NCI-H526 treated with DMSO at 0.1 percent for 48 hours (cell line): Measurements from ENCODE around the gene BMP10.
"Not testable (repeated sequence)": the region's sequence is repeated elsewhere in the genome, so short reads cannot be mapped to it uniquely, and the experiment has no call there.

Experiments
- DNase-seq: peaks from one replicate; lab custom pipeline; 2025; lab: John Stamatoyannopoulos, UW

BMP10 gene

GRCh38 chr2:68895981-68896380 is 24.8 kb upstream of the BMP10 start:
- not testable (repeated sequence) for DNase-seq

- DNase-seq, result no peak
These were observed 18.3 kb upstream of the BMP10 start for GRCh38 chr2:68889500-68889899.

DNA sequence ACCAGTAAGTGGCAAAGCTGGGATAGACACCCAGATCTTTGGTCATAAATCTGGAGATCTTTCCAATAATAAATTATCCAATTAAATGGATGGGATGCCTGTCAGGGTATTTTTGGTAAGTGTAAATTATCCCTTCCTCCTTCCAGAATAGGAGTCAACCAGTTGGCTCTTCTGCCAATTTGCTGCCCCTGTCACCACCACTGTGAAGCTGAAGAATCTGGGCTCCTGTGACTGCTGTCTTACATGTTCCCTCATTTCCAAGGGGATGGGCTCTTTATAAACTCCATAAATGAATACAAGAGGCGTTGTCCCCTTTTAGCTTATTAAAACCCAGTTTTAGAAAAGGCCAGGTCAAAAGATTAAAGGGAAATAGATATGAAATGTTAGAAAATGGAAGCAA is 17.8 kb upstream of the BMP10 start:
- DNase-seq, result no peak

DNA sequence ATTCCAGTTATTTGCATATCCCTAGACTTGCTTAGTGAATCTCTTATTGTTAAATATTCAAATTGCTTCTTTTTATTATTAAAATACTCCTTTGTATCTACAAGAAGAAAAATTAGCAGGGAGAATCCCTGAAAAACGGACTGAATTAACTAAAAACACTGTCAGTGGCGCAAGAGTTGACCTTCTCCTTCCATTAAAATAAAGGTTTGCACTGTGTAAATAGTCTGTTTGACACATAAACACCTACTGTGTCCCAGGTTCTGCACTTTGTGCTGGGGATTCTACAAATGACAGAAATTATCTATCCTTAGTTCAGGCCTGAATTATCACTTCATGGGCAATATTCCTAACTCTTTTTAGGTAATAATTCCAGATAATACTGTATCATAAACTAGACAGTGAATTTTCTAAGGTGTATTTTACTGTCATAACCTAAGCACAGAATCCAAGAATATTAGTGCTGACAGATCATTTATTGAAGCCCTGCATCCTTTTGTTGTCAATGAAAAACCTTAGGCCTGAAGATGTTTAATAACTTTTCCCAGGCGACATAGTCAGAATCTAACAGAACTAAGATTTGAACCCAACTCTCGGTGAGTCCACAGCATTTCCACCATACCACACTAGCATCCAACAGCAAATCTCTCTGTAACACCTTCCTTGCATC is 17.0 kb upstream of the BMP10 start:
- no peak for DNase-seq

DNA sequence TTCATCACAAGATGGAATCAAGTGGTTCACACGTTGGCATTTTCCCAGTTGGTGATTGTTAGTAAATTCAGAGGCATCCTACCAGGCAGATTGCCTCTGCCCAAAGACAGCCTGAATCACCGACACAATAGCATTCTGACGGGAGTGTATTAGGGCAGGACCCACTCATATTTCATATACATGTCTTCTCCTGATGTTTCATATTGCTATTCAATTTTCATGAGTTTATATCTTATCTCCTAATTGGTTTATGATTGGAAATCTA is 14.5 kb upstream of the BMP10 start:
- no peak for DNase-seq

DNA sequence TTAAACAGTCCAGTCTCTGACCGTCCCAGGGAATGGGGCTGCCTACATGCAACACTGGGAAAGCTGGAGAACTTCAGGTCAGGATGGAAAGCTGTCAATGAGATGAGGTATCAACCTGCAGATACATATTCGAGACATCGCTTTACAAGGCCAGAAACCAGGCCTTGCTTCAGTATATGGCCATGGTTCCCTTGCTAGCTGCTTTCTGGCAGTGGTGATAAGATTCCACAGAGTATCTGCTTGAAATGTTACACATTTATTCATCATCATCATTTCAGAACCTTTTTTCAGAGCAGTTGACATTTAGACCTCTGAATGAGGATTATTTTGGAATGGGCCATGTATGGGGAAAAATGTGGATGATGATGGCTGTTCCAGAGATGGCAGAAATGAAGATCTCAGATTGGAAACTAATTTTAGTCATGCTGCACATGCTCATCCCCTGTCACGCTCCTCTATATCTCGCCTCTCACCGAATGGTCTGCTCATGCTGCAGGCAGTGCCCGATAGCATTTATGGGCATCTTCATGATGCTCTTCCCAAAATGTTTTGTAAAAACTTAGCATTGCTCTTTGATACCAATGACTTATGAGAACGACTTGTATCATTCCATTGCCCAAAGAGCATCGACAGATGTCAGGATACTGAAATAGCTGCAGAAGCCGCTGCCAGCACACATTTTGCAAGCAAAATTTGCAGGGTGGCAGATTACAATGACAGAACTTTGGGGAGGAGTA is 14.0 kb upstream of the BMP10 start:
- DNase-seq, result no peak

DNA sequence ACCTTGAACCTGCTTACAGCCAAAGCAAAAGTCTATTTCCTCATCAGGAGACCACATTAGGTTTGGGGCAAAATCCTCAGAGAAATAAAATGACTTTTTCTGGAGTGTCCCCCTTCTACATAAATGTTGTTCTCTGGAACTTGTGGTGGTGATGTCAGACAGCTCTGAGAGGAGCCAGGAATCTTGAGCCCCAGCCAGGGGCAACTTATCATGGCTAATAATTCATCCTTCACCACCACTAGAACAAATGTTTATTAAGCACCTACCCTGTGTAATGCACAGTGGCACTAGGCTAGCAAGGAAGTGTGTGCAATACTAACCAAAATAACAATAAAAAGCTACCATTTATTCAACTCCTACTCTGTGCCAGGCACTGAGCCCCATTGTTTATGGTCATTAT is 9.0 kb upstream of the BMP10 start:
- DNase-seq, result no peak

DNA sequence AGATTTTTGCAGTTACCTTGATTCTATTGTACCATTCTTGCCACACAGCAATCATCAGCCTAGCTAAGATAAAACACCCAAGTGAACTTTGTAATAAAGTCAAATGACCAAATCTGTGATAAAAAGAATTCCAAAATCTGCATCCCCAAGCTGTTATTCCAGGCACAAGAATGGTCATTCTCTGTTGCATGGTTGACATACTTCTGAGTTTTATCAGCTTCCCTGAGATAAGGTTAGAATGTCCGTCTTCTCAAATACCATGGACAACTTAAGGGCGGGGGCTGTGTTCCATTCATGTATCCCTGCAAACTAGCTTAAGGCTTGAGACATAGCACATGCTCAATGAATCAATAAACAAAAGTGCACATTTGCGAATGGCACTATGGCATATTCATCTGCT is 8.1 kb upstream of the BMP10 start:
- DNase-seq, result no peak

DNA sequence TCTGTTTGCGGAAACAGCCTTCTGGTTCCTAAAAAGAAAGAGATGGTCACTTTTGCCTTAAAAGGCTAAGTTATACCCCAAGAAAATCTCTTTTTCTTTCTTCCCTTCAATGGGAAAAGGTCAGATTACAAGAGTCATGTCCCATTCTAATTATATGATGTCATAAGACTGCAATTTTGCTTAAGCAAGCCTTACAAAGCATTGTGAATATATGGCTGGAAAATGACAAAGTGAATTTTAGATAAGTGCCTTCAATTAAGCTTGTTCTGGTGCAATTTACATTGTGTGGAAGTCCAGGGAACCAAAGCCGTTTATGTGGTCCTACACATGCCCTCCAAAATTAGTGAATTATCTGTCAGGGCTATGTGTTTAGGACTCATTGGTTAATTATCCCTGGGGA is 7.6 kb upstream of the BMP10 start:
- no peak for DNase-seq

- no peak for DNase-seq
These were observed 7.0 kb upstream of the BMP10 start for GRCh38 chr2:68878071-68878711.

DNA sequence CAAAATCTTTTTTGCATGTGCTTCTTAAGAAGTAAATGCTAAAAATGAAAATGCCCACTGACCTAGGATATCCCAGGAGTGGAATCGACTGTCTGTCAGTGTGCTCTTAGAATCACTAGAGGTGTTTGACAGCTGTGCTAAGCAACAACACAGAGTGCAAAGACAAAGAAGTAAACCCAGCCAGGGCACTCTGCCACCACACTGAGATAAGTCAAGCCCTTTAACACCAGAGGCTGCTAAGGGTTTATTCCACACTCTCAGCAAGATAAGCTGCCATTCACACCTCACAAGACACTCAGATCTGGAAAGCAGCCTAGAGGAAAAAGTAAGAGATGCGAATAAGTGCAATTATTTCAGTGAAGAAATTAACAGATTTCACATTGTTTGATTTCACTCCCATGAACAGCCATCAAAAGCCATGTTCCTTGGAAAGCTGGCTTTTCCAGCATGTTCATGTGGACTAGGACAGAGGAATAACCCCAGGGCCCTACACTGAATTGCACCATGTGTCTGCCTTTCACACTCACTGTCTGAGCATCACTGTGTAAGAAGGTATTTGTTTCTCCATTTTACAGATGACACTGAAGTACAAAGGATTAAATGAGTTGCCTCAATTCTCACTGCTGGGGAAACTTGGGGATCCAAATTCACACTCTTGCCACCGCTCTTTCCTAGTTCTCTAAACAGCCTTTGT is 6.0 kb upstream of the BMP10 start:
- DNase-seq, result no peak

DNA sequence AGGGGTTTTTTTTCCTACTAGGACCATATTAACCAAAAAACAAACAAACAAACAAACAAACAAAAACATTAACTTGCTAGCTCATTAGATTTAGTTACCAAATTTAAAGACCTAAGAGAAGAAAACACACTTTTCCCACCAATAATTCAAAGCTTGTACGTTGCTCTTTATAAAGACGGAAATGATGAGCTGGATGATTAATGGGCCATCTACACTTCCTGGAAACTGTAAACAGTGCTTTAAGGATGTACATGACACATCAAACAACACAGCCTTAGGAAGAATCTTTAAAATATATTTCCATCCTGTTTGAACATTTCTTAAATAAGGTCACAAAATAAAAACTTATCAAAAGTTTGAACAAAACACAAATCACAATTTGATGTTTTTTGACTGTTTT is 982 bp downstream of the BMP10 start:
- no peak for DNase-seq

DNA sequence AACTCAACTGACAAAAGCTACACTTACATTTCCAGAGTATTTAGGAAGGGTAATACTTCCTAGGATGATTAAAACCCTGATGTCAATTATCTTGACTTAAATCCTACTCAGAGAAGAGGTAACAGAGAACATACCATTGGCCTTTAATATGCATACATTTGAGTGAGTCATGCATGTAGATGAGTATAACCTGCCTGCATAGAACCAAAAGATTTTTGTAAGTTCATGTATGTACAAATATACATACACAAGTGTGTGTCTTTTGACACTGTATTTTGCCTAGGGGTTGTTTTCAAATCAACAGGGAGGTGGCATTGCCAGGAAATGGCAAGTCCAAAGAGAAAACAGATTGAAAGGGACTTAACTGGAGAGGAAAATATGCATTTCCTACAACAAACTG is 6.1 kb downstream of the BMP10 start:
- no peak for DNase-seq

- DNase-seq, result no peak
These were observed 7.2 kb downstream of the BMP10 start for GRCh38 chr2:68863996-68864395.

DNA sequence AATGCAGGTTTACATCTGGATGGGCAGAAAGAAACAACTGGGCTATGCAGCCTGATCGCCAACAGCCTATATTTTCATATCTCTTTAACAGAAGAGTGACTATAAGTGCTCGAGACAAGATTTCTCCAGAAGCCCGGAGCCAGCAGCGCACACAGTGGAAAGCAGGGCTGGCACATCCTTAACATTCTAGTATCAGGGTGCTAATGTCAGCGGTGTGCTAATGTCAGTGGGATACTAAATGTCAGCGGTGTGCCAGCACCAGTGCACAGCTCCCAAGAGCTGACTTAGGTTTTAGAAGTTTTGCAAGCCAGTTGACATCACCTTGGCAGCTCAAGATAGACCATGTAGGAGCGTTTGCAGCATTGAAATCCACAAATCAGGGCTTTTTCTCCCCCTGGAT is 8.3 kb downstream of the BMP10 start:
- no peak for DNase-seq

DNA sequence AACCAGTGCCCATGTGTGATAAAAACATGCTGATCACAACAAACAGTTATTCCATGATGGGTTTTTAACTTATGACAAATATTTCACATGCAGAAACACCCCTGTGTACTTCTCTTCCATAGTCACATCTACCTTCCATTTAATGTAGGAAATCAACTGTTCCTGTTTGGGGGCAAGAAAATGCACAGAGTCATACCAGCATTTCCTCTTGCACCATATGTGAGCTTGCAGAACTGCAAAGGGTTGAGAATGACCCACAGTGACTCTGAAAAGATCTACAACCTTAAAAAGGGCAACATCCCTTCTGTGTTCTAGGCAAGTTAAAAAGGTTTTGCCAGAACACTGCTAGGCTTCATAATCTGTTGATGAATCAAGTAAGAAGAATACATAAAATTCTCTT is 9.9 kb downstream of the BMP10 start:
- DNase-seq, result no peak

- DNase-seq, result no peak
These were observed 11.1 kb downstream of the BMP10 start for GRCh38 chr2:68860111-68860510.

GRCh38 chr2:68857855-68858456 is 13.2 kb downstream of the BMP10 start:
- no peak for DNase-seq

DNA sequence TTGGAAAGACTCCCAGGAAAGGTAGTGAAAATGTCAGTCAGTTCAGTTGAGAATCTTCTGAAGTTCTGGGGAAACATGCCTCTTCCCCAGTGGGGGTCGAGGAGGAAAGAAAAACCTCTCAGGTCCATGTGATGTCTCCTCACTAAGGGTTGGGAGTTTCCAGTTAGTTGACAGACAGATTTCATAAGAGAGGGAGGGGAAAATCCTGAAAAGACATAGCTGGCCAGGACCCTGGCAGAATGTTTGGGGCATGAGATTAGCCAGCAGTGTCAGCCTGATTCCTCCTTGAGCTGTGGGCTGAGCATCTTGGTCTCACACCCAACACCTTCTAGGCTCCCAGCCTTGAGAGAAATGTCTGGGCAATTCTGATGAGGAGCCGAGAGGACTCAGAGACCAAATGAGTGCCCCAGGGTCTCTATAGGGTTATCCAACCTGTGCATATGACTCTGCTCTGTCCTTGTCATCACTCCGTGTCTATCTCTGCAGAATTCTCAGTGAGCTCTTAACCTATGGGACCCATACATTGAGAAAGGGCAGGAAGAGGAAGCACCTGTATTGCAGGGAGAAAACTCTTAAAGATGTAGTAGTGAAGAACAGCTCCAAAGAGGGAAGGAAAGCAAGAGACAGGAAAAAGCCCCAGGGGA is 13.9 kb downstream of the BMP10 start:
- no peak for DNase-seq

DNA sequence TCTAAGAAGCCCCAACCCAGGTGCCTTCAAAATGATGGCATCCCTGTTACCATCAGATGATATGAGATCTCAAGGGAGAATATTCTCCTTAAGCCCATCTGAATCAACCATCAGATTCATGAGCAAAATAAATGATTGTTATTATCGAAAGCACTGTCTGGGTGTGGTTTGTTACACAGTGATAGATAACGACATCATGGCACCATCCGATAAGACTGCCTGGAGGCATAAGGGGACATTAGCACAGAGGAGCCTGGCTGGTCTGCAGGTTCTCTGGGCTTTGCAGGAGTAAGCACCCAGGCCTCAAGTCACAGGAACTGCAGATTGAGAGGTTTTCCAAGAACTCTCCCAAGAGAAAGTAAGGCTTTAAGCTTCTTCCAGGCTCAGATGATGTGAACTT is 15.6 kb downstream of the BMP10 start:
- no peak for DNase-seq

GRCh38 chr2:68854476-68854875 is 16.7 kb downstream of the BMP10 start:
- DNase-seq, result no peak

GRCh38 chr2:68853915-68854314 is 17.3 kb downstream of the BMP10 start:
- DNase-seq, result peak; percentile 20
